OCI-LY1 (cell line): ENCODE measurements around the gene OSTM1.

Experiments used
- H2AFZ ChIP-seq: fragments of 200-600 bp; sonication (generic), shearing (Covaris generic); 2 replicates; pipeline ENCODE4 v1.6.0; 2014; ENCODE audit warnings: antibody characterized with exemption, mild to moderate bottlenecking, low read length
- H3F3A ChIP-seq: fragments of 200-600 bp; sonication (generic), shearing (Covaris generic); 2 replicates; pipeline ENCODE4 v1.6.0; 2014; ENCODE audit warnings: mild to moderate bottlenecking, antibody characterized with exemption, low read length, moderate library complexity; ENCODE audit not compliant: insufficient read depth
- H3K27ac ChIP-seq: fragments of 200-600 bp; sonication (generic); 2 replicates; pipeline ENCODE4 v1.5.1; 2014; ENCODE audit warnings: low read length, mixed run types, mild to moderate bottlenecking, low read depth; ENCODE audit not compliant: poor library complexity, severe bottlenecking
- H3K27me3 ChIP-seq: fragments of 200-600 bp; sonication (generic); 2 replicates; pipeline ENCODE4 v1.6.0; 2014; ENCODE audit warnings: antibody characterized with exemption, mild to moderate bottlenecking, low read length, moderate library complexity; ENCODE audit not compliant: insufficient read depth
- H3K36me3 ChIP-seq: fragments of 200-600 bp; sonication (generic); 2 replicates; pipeline ENCODE4 v1.6.1; 2014; ENCODE audit warnings: mild to moderate bottlenecking, antibody characterized with exemption, low read length, moderate library complexity, mixed read lengths; ENCODE audit not compliant: insufficient read depth
- H3K4me1 ChIP-seq: fragments of 200-600 bp; sonication (generic); 2 replicates; pipeline ENCODE4 v1.5.1; 2014; ENCODE audit warnings: mild to moderate bottlenecking, low read length, moderate library complexity; ENCODE audit not compliant: insufficient read depth, severe bottlenecking
- H3K4me2 ChIP-seq: fragments of 200-600 bp; sonication (generic), shearing (Covaris generic); 2 replicates; pipeline ENCODE4 v1.6.1; 2014; ENCODE audit warnings: low read length
- H3K4me3 ChIP-seq: fragments of 200-600 bp; sonication (generic); 2 replicates; pipeline ENCODE4 v1.5.1; 2014; ENCODE audit warnings: low read length, low read depth, mild to moderate bottlenecking, mixed read lengths; ENCODE audit not compliant: poor library complexity, severe bottlenecking
- H3K79me2 ChIP-seq: fragments of 200-600 bp; shearing (Covaris generic); 2 replicates; pipeline ENCODE4 v1.6.1; 2016; ENCODE audit warnings: mixed run types, low read length, mixed read lengths; ENCODE audit not compliant: insufficient read depth
- H3K9ac ChIP-seq: fragments of 200-600 bp; sonication (generic), shearing (Covaris generic); 2 replicates; pipeline ENCODE4 v1.6.1; 2014; ENCODE audit warnings: mild to moderate bottlenecking, low read length, mixed read lengths
- H3K9me2 ChIP-seq: fragments of 200-600 bp; sonication (generic), shearing (Covaris generic); 2 replicates; pipeline ENCODE4 v1.6.1; 2014; ENCODE audit warnings: low read depth, mild to moderate bottlenecking, low read length, mixed read lengths
- H3K9me3 ChIP-seq: fragments of 200-600 bp; shearing (Covaris generic); 2 replicates; pipeline ENCODE4 v1.6.1; 2014; ENCODE audit warnings: low read length, mixed read lengths
- H4K20me1 ChIP-seq: fragments of 200-600 bp; sonication (generic), shearing (Covaris generic); 2 replicates; pipeline ENCODE4 v1.6.0; 2016; ENCODE audit warnings: mild to moderate bottlenecking, low read length; ENCODE audit not compliant: insufficient read depth
- CTCF ChIP-seq: fragments of 200-600 bp; sonication (generic), shearing (Covaris generic); IDR thresholded peaks from 2 replicates; pipeline ENCODE4 v1.5.1; 2017; ENCODE audit warnings: mild to moderate bottlenecking, antibody characterized with exemption, low read length, moderate library complexity, mixed read lengths
- EZH2 ChIP-seq: fragments of 200-600 bp; sonication (generic), shearing (Covaris generic); IDR thresholded peaks from 2 replicates; pipeline ENCODE4 v1.8.0; 2017; ENCODE audit warnings: borderline replicate concordance, mixed run types, mild to moderate bottlenecking, antibody characterized with exemption, low read length, moderate library complexity, mixed read lengths

OSTM1 gene

GRCh38 chr6:108030211-108030610, 44.3 kb downstream of the OSTM1 start:
- Histone ChIP-seq H2AFZ (no peak overlapping the region), H3K79me2 (no peaks in the 10 kb centered on the region), H4K20me1 (no peaks in the 10 kb centered on the region), H3K27me3 (no peaks in the 10 kb centered on the region), H3K9me3 (no peaks in the 10 kb centered on the region), H3K36me3 (no peaks in the 10 kb centered on the region), H3K9ac (no peak overlapping the region), H3K4me1 (no peaks in the 10 kb centered on the region), H3K4me3 (no peak overlapping the region), H3F3A (no peaks in the 10 kb centered on the region), H3K4me2 (no peak overlapping the region), H3K27ac (no peak overlapping the region), H3K9me2 (no peaks in the 10 kb centered on the region)
- TF ChIP-seq EZH2: no peak
- TF ChIP-seq CTCF: no peak

GRCh38 chr6:108029226-108029921, 45.2 kb downstream of the OSTM1 start:
- H3K4me2 ChIP-seq: no peak overlapping the region

GRCh38 chr6:108027594-108027993, 46.9 kb downstream of the OSTM1 start:
- Histone ChIP-seq H3K79me2 (no peaks in the 10 kb centered on the region), H3F3A (no peaks in the 10 kb centered on the region), H3K27ac (no peak overlapping the region), H3K9me3 (no peaks in the 10 kb centered on the region), H4K20me1 (no peaks in the 10 kb centered on the region), H3K4me3 (no peak overlapping the region), H3K27me3 (no peaks in the 10 kb centered on the region), H2AFZ (no peak overlapping the region), H3K9me2 (no peaks in the 10 kb centered on the region), H3K36me3 (no peaks in the 10 kb centered on the region), H3K9ac (no peak overlapping the region), H3K4me1 (no peaks in the 10 kb centered on the region), H3K4me2 (no peak overlapping the region)
- TF ChIP-seq CTCF: no peak
- TF ChIP-seq EZH2: no peak

More at GRCh38 chr6:108029226-108029921, 45.2 kb downstream of the OSTM1 start:
- Histone ChIP-seq H3K9ac (no peak overlapping the region), H3K36me3 (no peaks in the 10 kb centered on the region), H3K9me2 (no peaks in the 10 kb centered on the region), H3K79me2 (no peaks in the 10 kb centered on the region), H3F3A (no peaks in the 10 kb centered on the region), H2AFZ (no peak overlapping the region), H4K20me1 (no peaks in the 10 kb centered on the region), H3K9me3 (no peaks in the 10 kb centered on the region), H3K4me1 (no peaks in the 10 kb centered on the region), H3K27ac (no peak overlapping the region), H3K4me3 (no peak overlapping the region), H3K27me3 (no peaks in the 10 kb centered on the region)
- TF ChIP-seq EZH2 (no peak), CTCF (no peak)
